H1 (cell line): ENCODE results near the gene EME2. TPM values are rescaled to one million over a fixed set of nuclear protein-coding genes. Genes with fewer than 3 reads are reported as not detected.

ENCODE experiments used
- ATF3 ChIP-seq: IDR thresholded peaks from 2 replicates; pipeline ENCODE4 v1.6.1; 2011; ENCODE audit warnings: low read depth, mild to moderate bottlenecking, low read length; ENCODE audit not compliant: insufficient read depth
- CTBP2 ChIP-seq: IDR thresholded peaks from 2 replicates; pipeline ENCODE4 v1.7.0; 2011; ENCODE audit warnings: borderline replicate concordance, mild to moderate bottlenecking, moderate library complexity, mixed read lengths, low read length; ENCODE audit not compliant: insufficient read depth, insufficient read length
- E2F6 ChIP-seq: IDR thresholded peaks from 2 replicates; pipeline ENCODE4 v1.6.1; 2012; ENCODE audit warnings: inconsistent platforms
- HDAC2 ChIP-seq, 2 experiments: fragments of 300-600 bp in 1 of 2; sonication (generic) in 1 of 2; IDR thresholded peaks; 2 replicates each; pipeline ENCODE4 v1.6.1; 2011 to 2012; ENCODE audit warnings: low read depth in 2 of 2, low read length in 2 of 2, mild to moderate bottlenecking in 2 of 2, moderate library complexity in 2 of 2, borderline replicate concordance in 1 of 2, inconsistent platforms in 1 of 2
- JUN ChIP-seq: IDR thresholded peaks from 2 replicates; pipeline ENCODE4 v1.6.1; 2011; ENCODE audit warnings: low read depth, mild to moderate bottlenecking, improper control_type of control experiment, low read length
- KDM1A ChIP-seq: fragments of 200-600, 300-600 bp; sonication (generic); IDR thresholded peaks from 2 replicates; pipeline ENCODE4 v1.7.1; 2016; ENCODE audit warnings: mild to moderate bottlenecking, low read length, borderline replicate concordance
- RBBP5 ChIP-seq: IDR thresholded peaks from 2 replicates; pipeline ENCODE4 v1.7.1; 2012; ENCODE audit warnings: low read depth, mild to moderate bottlenecking, inconsistent platforms, low read length, moderate library complexity, borderline replicate concordance
- polyA plus RNA-seq, 7 experiments: library from polyadenylated mRNA; depleted of rRNA in 3 of 7; stranded (reverse) in 5 of 7; unstranded in 2 of 7; fragments of >200 nt in 5 of 7; fragments of 200-250 nt in 2 of 7; gene quantifications; 1 replicate in 5 of 7; 2 replicates in 1 of 7; 4 replicates in 1 of 7; pipeline versions ENCODE4 v1.2.1 to v1.2.3, GENCODE V29; 2011 to 2013; ENCODE audit warnings: missing spikeins in 2 of 7, mixed read lengths in 2 of 7
- total RNA-seq: library from RNA; stranded (reverse); fragmentation: NEBNext Ultra II Directional; extraction: Animal tissue kit (Norgen Biotek cat#: 25700); gene quantifications from 2 replicates; pipeline ENCODE4 v1.2.1, GENCODE V29; 2021
- TF ChIP-seq, protein P1 (sequence below): fragments of 300-600 bp; sonication (generic); IDR thresholded peaks from 2 replicates; pipeline ENCODE4 v1.7.1; 2012; ENCODE audit warnings: low read length, moderate library complexity, mild to moderate bottlenecking, inconsistent platforms; ENCODE audit not compliant: insufficient replicate concordance

The EME2 gene
- total and polyA plus RNA-seq, 2 of the 8 experiments (the other 6 are each of a cell fraction or from before 2014, with no cell fraction given), result 13.1 to 19.7 TPM

- TF ChIP-seq, protein P1, sequence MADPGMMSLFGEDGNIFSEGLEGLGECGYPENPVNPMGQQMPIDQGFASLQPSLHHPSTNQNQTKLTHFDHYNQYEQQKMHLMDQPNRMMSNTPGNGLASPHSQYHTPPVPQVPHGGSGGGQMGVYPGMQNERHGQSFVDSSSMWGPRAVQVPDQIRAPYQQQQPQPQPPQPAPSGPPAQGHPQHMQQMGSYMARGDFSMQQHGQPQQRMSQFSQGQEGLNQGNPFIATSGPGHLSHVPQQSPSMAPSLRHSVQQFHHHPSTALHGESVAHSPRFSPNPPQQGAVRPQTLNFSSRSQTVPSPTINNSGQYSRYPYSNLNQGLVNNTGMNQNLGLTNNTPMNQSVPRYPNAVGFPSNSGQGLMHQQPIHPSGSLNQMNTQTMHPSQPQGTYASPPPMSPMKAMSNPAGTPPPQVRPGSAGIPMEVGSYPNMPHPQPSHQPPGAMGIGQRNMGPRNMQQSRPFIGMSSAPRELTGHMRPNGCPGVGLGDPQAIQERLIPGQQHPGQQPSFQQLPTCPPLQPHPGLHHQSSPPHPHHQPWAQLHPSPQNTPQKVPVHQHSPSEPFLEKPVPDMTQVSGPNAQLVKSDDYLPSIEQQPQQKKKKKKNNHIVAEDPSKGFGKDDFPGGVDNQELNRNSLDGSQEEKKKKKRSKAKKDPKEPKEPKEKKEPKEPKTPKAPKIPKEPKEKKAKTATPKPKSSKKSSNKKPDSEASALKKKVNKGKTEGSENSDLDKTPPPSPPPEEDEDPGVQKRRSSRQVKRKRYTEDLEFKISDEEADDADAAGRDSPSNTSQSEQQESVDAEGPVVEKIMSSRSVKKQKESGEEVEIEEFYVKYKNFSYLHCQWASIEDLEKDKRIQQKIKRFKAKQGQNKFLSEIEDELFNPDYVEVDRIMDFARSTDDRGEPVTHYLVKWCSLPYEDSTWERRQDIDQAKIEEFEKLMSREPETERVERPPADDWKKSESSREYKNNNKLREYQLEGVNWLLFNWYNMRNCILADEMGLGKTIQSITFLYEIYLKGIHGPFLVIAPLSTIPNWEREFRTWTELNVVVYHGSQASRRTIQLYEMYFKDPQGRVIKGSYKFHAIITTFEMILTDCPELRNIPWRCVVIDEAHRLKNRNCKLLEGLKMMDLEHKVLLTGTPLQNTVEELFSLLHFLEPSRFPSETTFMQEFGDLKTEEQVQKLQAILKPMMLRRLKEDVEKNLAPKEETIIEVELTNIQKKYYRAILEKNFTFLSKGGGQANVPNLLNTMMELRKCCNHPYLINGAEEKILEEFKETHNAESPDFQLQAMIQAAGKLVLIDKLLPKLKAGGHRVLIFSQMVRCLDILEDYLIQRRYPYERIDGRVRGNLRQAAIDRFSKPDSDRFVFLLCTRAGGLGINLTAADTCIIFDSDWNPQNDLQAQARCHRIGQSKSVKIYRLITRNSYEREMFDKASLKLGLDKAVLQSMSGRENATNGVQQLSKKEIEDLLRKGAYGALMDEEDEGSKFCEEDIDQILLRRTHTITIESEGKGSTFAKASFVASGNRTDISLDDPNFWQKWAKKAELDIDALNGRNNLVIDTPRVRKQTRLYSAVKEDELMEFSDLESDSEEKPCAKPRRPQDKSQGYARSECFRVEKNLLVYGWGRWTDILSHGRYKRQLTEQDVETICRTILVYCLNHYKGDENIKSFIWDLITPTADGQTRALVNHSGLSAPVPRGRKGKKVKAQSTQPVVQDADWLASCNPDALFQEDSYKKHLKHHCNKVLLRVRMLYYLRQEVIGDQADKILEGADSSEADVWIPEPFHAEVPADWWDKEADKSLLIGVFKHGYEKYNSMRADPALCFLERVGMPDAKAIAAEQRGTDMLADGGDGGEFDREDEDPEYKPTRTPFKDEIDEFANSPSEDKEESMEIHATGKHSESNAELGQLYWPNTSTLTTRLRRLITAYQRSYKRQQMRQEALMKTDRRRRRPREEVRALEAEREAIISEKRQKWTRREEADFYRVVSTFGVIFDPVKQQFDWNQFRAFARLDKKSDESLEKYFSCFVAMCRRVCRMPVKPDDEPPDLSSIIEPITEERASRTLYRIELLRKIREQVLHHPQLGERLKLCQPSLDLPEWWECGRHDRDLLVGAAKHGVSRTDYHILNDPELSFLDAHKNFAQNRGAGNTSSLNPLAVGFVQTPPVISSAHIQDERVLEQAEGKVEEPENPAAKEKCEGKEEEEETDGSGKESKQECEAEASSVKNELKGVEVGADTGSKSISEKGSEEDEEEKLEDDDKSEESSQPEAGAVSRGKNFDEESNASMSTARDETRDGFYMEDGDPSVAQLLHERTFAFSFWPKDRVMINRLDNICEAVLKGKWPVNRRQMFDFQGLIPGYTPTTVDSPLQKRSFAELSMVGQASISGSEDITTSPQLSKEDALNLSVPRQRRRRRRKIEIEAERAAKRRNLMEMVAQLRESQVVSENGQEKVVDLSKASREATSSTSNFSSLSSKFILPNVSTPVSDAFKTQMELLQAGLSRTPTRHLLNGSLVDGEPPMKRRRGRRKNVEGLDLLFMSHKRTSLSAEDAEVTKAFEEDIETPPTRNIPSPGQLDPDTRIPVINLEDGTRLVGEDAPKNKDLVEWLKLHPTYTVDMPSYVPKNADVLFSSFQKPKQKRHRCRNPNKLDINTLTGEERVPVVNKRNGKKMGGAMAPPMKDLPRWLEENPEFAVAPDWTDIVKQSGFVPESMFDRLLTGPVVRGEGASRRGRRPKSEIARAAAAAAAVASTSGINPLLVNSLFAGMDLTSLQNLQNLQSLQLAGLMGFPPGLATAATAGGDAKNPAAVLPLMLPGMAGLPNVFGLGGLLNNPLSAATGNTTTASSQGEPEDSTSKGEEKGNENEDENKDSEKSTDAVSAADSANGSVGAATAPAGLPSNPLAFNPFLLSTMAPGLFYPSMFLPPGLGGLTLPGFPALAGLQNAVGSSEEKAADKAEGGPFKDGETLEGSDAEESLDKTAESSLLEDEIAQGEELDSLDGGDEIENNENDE, result no peak
- TF ChIP-seq KDM1A (no peak), HDAC2 (IDR thresholded peaks at IDR 0.05; ENCODE audit: borderline replicate concordance in 1 of 2, low read depth in 2 of 2, low read length in 2 of 2) (no peak), CTBP2 (no peak), ATF3 (no peak), JUN (no peak), RBBP5 (0 out of 2 replicates have a peak, but pooled peaks have one; percentile 10), E2F6 (peak; percentile 75)
Measured at GRCh38 chr16:1781758-1782407, 9.3 kb downstream of the EME2 start (continued).
